Muscle layer of colon (tissue), 2 donors: ENCODE data around the gene LDLRAD3.

Source experiments
- H3K27ac ChIP-seq: one replicate; pipeline ENCODE4 v1.7.0; 2013; ENCODE audit warnings: low read depth, mild to moderate bottlenecking, low read length, moderate library complexity
- H3K27me3 ChIP-seq, 2 donors: one replicate each; pipeline ENCODE4 v1.7.0; 2013; ENCODE audit warnings: low read length in 2 of 2, mild to moderate bottlenecking in 2 of 2; ENCODE audit not compliant: insufficient read depth in 2 of 2, control insufficient read depth in 1 of 2
- H3K36me3 ChIP-seq: one replicate; pipeline ENCODE4 v1.7.0; 2013; ENCODE audit warnings: mild to moderate bottlenecking, low read length; ENCODE audit not compliant: insufficient read depth
- H3K4me1 ChIP-seq: one replicate; pipeline ENCODE4 v1.7.0; 2013; ENCODE audit warnings: mild to moderate bottlenecking, low read length; ENCODE audit not compliant: insufficient read depth
- H3K4me3 ChIP-seq, 2 donors: one replicate each; pipeline ENCODE4 v1.7.0; 2013; ENCODE audit warnings: low read length in 2 of 2, low read depth in 1 of 2, mild to moderate bottlenecking in 1 of 2, moderate library complexity in 1 of 2
- H3K9ac ChIP-seq: one replicate; pipeline ENCODE4 v1.7.0; 2013; ENCODE audit warnings: low read length
- H3K9me3 ChIP-seq: one replicate; pipeline ENCODE4 v1.7.0; 2013; ENCODE audit warnings: mild to moderate bottlenecking, low read length
- donor health status: abdominal sarcoma.
- donor health status: Adenocarcinoma of cecum.

Gene LDLRAD3

GRCh38 chr11:36212564-36213392 lies 268.9 kb downstream of the LDLRAD3 start:
- Histone ChIP-seq H3K27ac (no peak overlapping the region), H3K9me3 (no peaks in the 10 kb centered on the region), H3K4me1 (no peaks in the 10 kb centered on the region), H3K27me3 (no peaks in the 10 kb centered on the region), H3K9ac (no peak overlapping the region), H3K4me3 (no peak overlapping the region), H3K36me3 (no peaks in the 10 kb centered on the region)

GRCh38 chr11:36213393-36213840 lies 269.6 kb downstream of the LDLRAD3 start:
- no peaks in the 10 kb centered on the region for H3K36me3 ChIP-seq
- no peaks in the 10 kb centered on the region for H3K9me3 ChIP-seq
- no peak overlapping the region for H3K27ac ChIP-seq
- H3K9ac ChIP-seq = no peak overlapping the region
- no peak overlapping the region for H3K4me3 ChIP-seq
- H3K4me1 ChIP-seq = no peaks in the 10 kb centered on the region
- no peaks in the 10 kb centered on the region for H3K27me3 ChIP-seq

GRCh38 chr11:36214480-36214879 lies 270.6 kb downstream of the LDLRAD3 start:
- Histone ChIP-seq H3K9me3 (no peaks in the 10 kb centered on the region), H3K9ac (no peak overlapping the region), H3K4me1 (no peaks in the 10 kb centered on the region), H3K27me3 (no peaks in the 10 kb centered on the region), H3K4me3 (no peak overlapping the region), H3K27ac (no peak overlapping the region), H3K36me3 (no peaks in the 10 kb centered on the region)

GRCh38 chr11:36214976-36215692 lies 271.3 kb downstream of the LDLRAD3 start:
- Histone ChIP-seq H3K9me3 (no peaks in the 10 kb centered on the region), H3K4me3 (no peak overlapping the region), H3K4me1 (no peaks in the 10 kb centered on the region), H3K36me3 (no peaks in the 10 kb centered on the region), H3K27me3 (no peaks in the 10 kb centered on the region), H3K27ac (no peak overlapping the region), H3K9ac (no peak overlapping the region)

GRCh38 chr11:36215693-36216060 lies 271.8 kb downstream of the LDLRAD3 start:
- Histone ChIP-seq H3K36me3 (no peaks in the 10 kb centered on the region), H3K9ac (no peak overlapping the region), H3K27ac (no peak overlapping the region), H3K9me3 (no peaks in the 10 kb centered on the region), H3K4me3 (no peak overlapping the region), H3K27me3 (no peaks in the 10 kb centered on the region), H3K4me1 (no peaks in the 10 kb centered on the region)

- Histone ChIP-seq H3K27me3 (no peaks in the 10 kb centered on the region), H3K4me1 (no peaks in the 10 kb centered on the region), H3K9me3 (no peaks in the 10 kb centered on the region), H3K9ac (no peak overlapping the region), H3K4me3 (no peak overlapping the region), H3K27ac (no peak overlapping the region), H3K36me3 (no peaks in the 10 kb centered on the region)
These were observed 272.3 kb downstream of the LDLRAD3 start for GRCh38 chr11:36216061-36216615.

- Histone ChIP-seq H3K27ac (no peak overlapping the region), H3K27me3 (no peaks in the 10 kb centered on the region), H3K36me3 (no peaks in the 10 kb centered on the region), H3K4me3 (no peak overlapping the region), H3K9ac (no peak overlapping the region), H3K9me3 (no peaks in the 10 kb centered on the region), H3K4me1 (peaks cover 9% of the 10 kb centered on the region)
These were observed 274.5 kb downstream of the LDLRAD3 start for GRCh38 chr11:36218283-36218921.

GRCh38 chr11:36219996-36220395 lies 276.1 kb downstream of the LDLRAD3 start:
- Histone ChIP-seq H3K9ac (no peak overlapping the region), H3K27ac (no peak overlapping the region), H3K36me3 (no peaks in the 10 kb centered on the region), H3K27me3 (no peaks in the 10 kb centered on the region), H3K4me3 (no peak overlapping the region), H3K4me1 (peaks cover 9% of the 10 kb centered on the region), H3K9me3 (no peaks in the 10 kb centered on the region)

GRCh38 chr11:36222831-36223635 lies 279.2 kb downstream of the LDLRAD3 start:
- no peaks in the 10 kb centered on the region for H3K9me3 ChIP-seq
- H3K36me3 ChIP-seq = no peaks in the 10 kb centered on the region
- peaks cover 9% of the 10 kb centered on the region for H3K4me1 ChIP-seq
- H3K27ac ChIP-seq = no peak overlapping the region
- H3K9ac ChIP-seq = no peak overlapping the region
- H3K27me3 ChIP-seq = no peaks in the 10 kb centered on the region
- no peak overlapping the region for H3K4me3 ChIP-seq

GRCh38 chr11:36224209-36224882 lies 280.5 kb downstream of the LDLRAD3 start:
- no peak overlapping the region for H3K9ac ChIP-seq
- no peak overlapping the region for H3K27ac ChIP-seq
- no peaks in the 10 kb centered on the region for H3K36me3 ChIP-seq
- no peaks in the 10 kb centered on the region for H3K27me3 ChIP-seq
- no peaks in the 10 kb centered on the region for H3K9me3 ChIP-seq
- H3K4me3 ChIP-seq = no peak overlapping the region
- H3K4me1 ChIP-seq = peaks cover 9% of the 10 kb centered on the region
